Measurements from ENCODE around the gene CAVIN3.

Gene CAVIN3

DNA sequence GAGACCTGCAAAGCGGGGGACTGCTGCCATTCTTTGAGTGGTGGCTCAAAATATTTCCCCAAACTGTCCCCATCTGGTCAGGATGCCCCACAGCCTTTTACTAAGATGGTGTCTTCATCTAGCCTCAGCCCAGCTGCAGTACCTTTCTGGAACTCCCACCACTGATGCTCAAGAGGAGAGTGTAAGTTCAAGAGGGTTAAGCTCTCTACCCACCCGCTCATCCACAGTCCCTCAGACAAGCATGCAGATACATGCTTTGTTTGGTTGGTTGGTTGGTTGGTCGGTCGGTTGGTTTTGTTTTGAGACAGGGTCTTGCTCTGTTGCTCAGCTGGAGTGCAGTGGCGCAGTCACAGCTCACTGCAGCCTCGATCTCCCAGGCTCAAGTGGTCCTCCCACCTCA lies 14.5 kb upstream of the CAVIN3 start:
- ATAC-seq, result no peak
- no peak for TF ChIP-seq PPARA (CRISPR knock-in tag; IDR thresholded peaks at IDR 0.05; ENCODE audit: borderline replicate concordance)
- TF ChIP-seq OSR1 (CRISPR knock-in tag; IDR thresholded peaks at IDR 0.05), result no peak
- no peak for TF ChIP-seq ISL1 (CRISPR knock-in tag; IDR thresholded peaks at IDR 0.05)
- TF ChIP-seq ZNF70 (CRISPR knock-in tag; IDR thresholded peaks at IDR 0.05), result no peak
- TF ChIP-seq ZNF8 (CRISPR knock-in tag; IDR thresholded peaks at IDR 0.05), result no peak
- no peak for TF ChIP-seq BACH2 (CRISPR knock-in tag; IDR thresholded peaks at IDR 0.05; ENCODE audit: borderline replicate concordance)
- no peak for TF ChIP-seq ZNF565 (CRISPR knock-in tag; conservative IDR thresholded peaks at IDR 0.05; ENCODE audit: low read depth)
- TF ChIP-seq ZFP3 (CRISPR knock-in tag; IDR thresholded peaks at IDR 0.05), result no peak
- TF ChIP-seq, protein P1, sequence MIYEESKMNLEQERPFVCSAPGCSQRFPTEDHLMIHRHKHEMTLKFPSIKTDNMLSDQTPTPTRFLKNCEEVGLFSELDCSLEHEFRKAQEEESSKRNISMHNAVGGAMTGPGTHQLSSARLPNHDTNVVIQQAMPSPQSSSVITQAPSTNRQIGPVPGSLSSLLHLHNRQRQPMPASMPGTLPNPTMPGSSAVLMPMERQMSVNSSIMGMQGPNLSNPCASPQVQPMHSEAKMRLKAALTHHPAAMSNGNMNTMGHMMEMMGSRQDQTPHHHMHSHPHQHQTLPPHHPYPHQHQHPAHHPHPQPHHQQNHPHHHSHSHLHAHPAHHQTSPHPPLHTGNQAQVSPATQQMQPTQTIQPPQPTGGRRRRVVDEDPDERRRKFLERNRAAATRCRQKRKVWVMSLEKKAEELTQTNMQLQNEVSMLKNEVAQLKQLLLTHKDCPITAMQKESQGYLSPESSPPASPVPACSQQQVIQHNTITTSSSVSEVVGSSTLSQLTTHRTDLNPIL (CRISPR knock-in tag; IDR thresholded peaks at IDR 0.05; ENCODE audit: low read depth), result no peak
- TF ChIP-seq ZC3H10 (CRISPR knock-in tag; IDR thresholded peaks at IDR 0.05), result no peak

DNA sequence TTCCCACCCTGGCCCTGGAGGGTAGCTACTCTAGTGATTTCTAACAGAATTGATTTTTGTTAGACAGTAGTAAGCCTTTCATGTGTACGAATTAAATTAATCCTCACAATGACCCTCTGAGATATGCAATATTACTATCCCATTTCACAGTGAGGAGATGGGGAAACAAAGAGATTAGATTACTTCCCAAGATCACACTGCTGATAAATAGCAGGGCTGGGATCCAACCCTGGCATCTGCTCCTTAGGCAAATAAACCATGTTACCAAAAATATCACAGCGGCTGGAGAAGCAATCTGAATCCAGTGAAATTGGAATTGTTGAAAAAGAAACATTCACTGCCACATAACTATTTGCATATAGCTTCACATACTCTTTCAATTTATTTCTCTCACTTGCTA lies 12.8 kb upstream of the CAVIN3 start:
- no peak for ATAC-seq
- TF ChIP-seq OSR1 (CRISPR knock-in tag; IDR thresholded peaks at IDR 0.05) (no peak), TCF4 (CRISPR knock-in tag; IDR thresholded peaks at IDR 0.05; ENCODE audit: borderline replicate concordance) (peak; percentile 57; the same call in 1 of the 2 replicates)
- TF ChIP-seq, protein P1 (CRISPR knock-in tag; IDR thresholded peaks at IDR 0.05; ENCODE audit: low read depth), result no peak

DNA sequence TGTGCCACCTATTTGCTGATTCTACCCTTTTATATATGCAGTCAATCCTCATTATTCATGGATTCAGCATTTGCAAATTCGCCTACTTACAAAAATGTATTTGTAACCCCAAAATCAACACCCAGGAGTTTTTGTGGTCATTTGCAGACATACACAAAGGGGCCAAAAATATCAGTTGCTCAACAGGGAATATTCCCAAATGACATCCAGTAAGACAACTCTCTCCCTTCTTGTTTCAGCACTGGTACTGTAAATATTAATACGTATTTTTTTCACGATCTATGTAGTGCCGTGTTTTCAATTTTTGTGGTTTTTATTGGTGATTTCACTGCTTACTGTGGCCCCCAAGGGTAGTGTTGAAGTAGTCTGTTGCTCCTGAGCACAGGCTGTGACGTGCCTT lies 11.8 kb upstream of the CAVIN3 start:
- TF ChIP-seq ZFP3 (CRISPR knock-in tag; IDR thresholded peaks at IDR 0.05) (no peak), TCF4 (CRISPR knock-in tag; IDR thresholded peaks at IDR 0.05; ENCODE audit: borderline replicate concordance) (no peak), ARNTL (CRISPR knock-in tag; IDR thresholded peaks at IDR 0.05; ENCODE audit: borderline replicate concordance, low read depth) (no peak)

DNA sequence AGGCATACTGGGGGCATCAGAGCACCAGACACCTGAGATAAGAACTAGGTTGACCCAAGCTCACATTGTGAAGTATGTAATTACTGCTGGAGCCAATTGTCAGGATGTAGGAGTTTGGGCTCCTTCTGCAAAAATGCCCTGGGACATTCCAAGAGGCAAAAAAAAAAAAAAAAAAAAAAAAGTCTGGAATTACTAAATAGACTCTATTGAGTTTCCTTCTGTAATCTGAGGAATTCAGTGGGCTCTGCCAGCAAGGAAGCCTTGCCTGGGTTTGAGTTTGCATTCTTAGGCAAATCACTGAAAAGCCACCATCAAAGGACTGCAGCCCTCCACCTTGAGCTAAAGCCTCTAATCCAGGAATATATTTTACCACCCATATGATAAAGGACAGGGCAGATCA lies 8.0 kb upstream of the CAVIN3 start:
- TF ChIP-seq, protein P2, sequence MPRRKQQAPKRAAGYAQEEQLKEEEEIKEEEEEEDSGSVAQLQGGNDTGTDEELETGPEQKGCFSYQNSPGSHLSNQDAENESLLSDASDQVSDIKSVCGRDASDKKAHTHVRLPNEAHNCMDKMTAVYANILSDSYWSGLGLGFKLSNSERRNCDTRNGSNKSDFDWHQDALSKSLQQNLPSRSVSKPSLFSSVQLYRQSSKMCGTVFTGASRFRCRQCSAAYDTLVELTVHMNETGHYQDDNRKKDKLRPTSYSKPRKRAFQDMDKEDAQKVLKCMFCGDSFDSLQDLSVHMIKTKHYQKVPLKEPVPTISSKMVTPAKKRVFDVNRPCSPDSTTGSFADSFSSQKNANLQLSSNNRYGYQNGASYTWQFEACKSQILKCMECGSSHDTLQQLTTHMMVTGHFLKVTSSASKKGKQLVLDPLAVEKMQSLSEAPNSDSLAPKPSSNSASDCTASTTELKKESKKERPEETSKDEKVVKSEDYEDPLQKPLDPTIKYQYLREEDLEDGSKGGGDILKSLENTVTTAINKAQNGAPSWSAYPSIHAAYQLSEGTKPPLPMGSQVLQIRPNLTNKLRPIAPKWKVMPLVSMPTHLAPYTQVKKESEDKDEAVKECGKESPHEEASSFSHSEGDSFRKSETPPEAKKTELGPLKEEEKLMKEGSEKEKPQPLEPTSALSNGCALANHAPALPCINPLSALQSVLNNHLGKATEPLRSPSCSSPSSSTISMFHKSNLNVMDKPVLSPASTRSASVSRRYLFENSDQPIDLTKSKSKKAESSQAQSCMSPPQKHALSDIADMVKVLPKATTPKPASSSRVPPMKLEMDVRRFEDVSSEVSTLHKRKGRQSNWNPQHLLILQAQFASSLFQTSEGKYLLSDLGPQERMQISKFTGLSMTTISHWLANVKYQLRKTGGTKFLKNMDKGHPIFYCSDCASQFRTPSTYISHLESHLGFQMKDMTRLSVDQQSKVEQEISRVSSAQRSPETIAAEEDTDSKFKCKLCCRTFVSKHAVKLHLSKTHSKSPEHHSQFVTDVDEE (CRISPR knock-in tag; IDR thresholded peaks at IDR 0.05), result no peak
- TF ChIP-seq GLIS3 (CRISPR knock-in tag; IDR thresholded peaks at IDR 0.05) (no peak), ZNF565 (CRISPR knock-in tag; conservative IDR thresholded peaks at IDR 0.05; ENCODE audit: low read depth) (no peak), ZFP3 (CRISPR knock-in tag; IDR thresholded peaks at IDR 0.05) (no peak), ZNF8 (CRISPR knock-in tag; IDR thresholded peaks at IDR 0.05) (no peak), CSDC2 (CRISPR knock-in tag; IDR thresholded peaks at IDR 0.05) (no peak), ZC3H10 (CRISPR knock-in tag; IDR thresholded peaks at IDR 0.05) (no peak), SNAI2 (CRISPR knock-in tag; IDR thresholded peaks at IDR 0.05) (no peak), ZNF70 (CRISPR knock-in tag; IDR thresholded peaks at IDR 0.05) (no peak), BACH2 (CRISPR knock-in tag; IDR thresholded peaks at IDR 0.05; ENCODE audit: borderline replicate concordance) (no peak)
- TF ChIP-seq, protein P1 (CRISPR knock-in tag; IDR thresholded peaks at IDR 0.05; ENCODE audit: low read depth), result no peak
- TF ChIP-seq, protein P3, sequence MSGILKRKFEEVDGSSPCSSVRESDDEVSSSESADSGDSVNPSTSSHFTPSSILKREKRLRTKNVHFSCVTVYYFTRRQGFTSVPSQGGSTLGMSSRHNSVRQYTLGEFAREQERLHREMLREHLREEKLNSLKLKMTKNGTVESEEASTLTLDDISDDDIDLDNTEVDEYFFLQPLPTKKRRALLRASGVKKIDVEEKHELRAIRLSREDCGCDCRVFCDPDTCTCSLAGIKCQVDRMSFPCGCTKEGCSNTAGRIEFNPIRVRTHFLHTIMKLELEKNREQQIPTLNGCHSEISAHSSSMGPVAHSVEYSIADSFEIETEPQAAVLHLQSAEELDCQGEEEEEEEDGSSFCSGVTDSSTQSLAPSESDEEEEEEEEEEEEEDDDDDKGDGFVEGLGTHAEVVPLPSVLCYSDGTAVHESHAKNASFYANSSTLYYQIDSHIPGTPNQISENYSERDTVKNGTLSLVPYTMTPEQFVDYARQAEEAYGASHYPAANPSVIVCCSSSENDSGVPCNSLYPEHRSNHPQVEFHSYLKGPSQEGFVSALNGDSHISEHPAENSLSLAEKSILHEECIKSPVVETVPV (CRISPR knock-in tag; IDR thresholded peaks at IDR 0.05), result no peak
- TF ChIP-seq, protein P4, sequence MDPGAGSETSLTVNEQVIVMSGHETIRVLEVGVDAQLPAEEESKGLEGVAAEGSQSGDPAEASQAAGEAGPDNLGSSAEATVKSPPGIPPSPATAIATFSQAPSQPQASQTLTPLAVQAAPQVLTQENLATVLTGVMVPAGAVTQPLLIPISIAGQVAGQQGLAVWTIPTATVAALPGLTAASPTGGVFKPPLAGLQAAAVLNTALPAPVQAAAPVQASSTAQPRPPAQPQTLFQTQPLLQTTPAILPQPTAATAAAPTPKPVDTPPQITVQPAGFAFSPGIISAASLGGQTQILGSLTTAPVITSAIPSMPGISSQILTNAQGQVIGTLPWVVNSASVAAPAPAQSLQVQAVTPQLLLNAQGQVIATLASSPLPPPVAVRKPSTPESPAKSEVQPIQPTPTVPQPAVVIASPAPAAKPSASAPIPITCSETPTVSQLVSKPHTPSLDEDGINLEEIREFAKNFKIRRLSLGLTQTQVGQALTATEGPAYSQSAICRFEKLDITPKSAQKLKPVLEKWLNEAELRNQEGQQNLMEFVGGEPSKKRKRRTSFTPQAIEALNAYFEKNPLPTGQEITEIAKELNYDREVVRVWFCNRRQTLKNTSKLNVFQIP (CRISPR knock-in tag; IDR thresholded peaks at IDR 0.05; ENCODE audit: borderline replicate concordance, low read depth), result no peak
- ATAC-seq, result no peak

More for the DNA sequence above, 11.8 kb upstream of the CAVIN3 start:
- ATAC-seq, result no peak

All from SK-N-SH treated with all-trans-retinoic acid at 6 μM for 48 hours (cell line).